ENCODE data around the gene APBB1IP. TPM values are rescaled to one million over a fixed set of nuclear protein-coding genes. Genes with fewer than 3 reads are reported as not detected.

The APBB1IP gene
- polyA plus RNA-seq, 1 experiment = 0.04 TPM

- no peak for TF ChIP-seq CTCF (IDR thresholded peaks at IDR 0.05; ENCODE audit: low read depth, low read length)
- ChIA-PET POLR2A (no interaction called here), CTCF (no interaction called here)
- Histone ChIP-seq H3K27me3 (ENCODE audit: control insufficient read depth, insufficient read depth, low read length) (no peaks in the 10 kb centered on the region), H3K27ac (ENCODE audit: low read depth, low read length) (no peak overlapping the region), H3K9me3 (ENCODE audit: control insufficient read depth, insufficient read depth, low read length) (peaks cover 6% of the 10 kb centered on the region; the same call in 1 of the 2 replicates), H3K4me3 (ENCODE audit: low read depth, low read length) (no peak overlapping the region)
- no peak for DNase-seq (ENCODE audit: low read depth, low spot score)
These were observed 29.2 kb upstream of the APBB1IP start for GRCh38 chr10:26408858-26409494.

DNA sequence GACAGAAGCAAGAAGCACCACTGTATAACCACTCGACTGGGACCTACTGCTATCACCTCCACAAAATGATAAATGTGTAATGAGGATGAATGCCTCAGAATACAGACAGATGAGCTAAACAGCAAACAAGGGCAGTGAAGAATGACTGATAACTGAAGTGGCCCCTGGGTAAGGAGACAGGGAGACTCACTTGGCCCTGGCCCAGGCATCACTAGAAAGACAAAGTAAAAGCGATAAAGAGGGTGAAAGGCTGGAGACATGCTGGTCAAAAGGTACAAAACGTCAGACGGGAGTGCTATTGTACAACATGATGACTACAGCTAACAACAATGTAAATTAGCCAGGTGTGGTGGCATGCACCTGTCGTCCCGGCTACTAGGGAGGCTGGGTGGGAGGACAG, 27.8 kb upstream of the APBB1IP start:
- Histone ChIP-seq H3K27me3 (ENCODE audit: control insufficient read depth, insufficient read depth, low read length) (no peaks in the 10 kb centered on the region), H3K9me3 (ENCODE audit: control insufficient read depth, insufficient read depth, low read length) (peaks cover 10% of the 10 kb centered on the region; the same call in 1 of the 2 replicates), H3K27ac (ENCODE audit: low read depth, low read length) (no peak overlapping the region), H3K4me3 (ENCODE audit: low read depth, low read length) (no peak overlapping the region)
- no peak for TF ChIP-seq CTCF (IDR thresholded peaks at IDR 0.05; ENCODE audit: low read depth, low read length)
- ChIA-PET CTCF (no interaction called here), POLR2A (no interaction called here)
- no peak for DNase-seq (ENCODE audit: low read depth, low spot score)

DNA sequence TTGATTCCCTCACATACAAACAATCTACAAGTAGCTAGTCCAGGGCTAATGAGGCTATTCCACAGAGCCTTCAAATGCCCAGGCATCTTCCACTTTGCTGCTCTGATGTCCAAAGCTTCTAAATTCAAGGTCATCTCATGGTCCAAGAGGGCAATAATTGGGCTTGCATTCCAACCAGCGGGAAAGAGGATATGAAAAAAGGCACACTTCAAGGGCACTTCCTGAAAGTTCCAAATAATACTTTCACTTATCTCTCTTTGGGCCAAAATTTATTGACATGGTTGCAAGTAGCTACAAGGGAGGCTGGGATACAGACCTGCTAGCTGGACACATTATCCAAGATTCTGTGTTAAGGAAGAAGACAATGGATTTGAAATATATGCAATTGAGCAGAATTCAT, 25.2 kb upstream of the APBB1IP start:
- DNase-seq (ENCODE audit: low read depth, low spot score) = no peak
- Histone ChIP-seq H3K27ac (ENCODE audit: low read depth, low read length) (no peak overlapping the region), H3K27me3 (ENCODE audit: control insufficient read depth, insufficient read depth, low read length) (no peaks in the 10 kb centered on the region), H3K9me3 (ENCODE audit: control insufficient read depth, insufficient read depth, low read length) (peaks cover 15% of the 10 kb centered on the region; the same call in 1 of the 2 replicates), H3K4me3 (ENCODE audit: low read depth, low read length) (no peak overlapping the region)
- ChIA-PET POLR2A (no interaction called here), CTCF (no interaction called here)
- TF ChIP-seq CTCF (IDR thresholded peaks at IDR 0.05; ENCODE audit: low read depth, low read length) = no peak

DNA sequence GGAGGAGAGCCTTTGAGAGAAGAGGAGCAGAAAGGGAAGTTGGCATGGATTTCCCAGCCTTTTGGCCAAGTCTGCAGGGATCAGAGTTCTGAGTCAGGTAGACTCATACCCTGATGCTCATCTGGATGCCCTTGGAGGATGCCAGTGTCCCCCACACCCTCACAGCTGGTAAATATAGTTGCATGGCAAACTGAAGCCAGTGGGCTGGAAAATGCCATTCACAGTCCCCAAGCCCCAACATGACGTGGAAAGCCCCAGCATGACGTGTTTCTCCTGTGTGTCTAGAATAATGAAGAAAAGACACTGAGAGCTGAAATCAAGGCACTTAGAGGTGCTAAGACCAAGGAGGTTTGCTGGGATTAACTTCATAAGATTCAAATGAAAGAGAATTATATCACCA, 24.8 kb upstream of the APBB1IP start:
- H3K9me3 ChIP-seq (ENCODE audit: control insufficient read depth, insufficient read depth, low read length) = peaks cover 15% of the 10 kb centered on the region; the same call in 1 of the 2 replicates
- CTCF ChIA-PET = no interaction called here
- H3K4me3 ChIP-seq (ENCODE audit: low read depth, low read length) = no peak overlapping the region
- POLR2A ChIA-PET = no interaction called here
- H3K27me3 ChIP-seq (ENCODE audit: control insufficient read depth, insufficient read depth, low read length) = no peaks in the 10 kb centered on the region
- TF ChIP-seq CTCF (IDR thresholded peaks at IDR 0.05; ENCODE audit: low read depth, low read length) = no peak
- H3K27ac ChIP-seq (ENCODE audit: low read depth, low read length) = no peak overlapping the region
- no peak for DNase-seq (ENCODE audit: low read depth, low spot score)

- Histone ChIP-seq H3K27ac (ENCODE audit: low read depth, low read length) (no peak overlapping the region), H3K4me3 (ENCODE audit: low read depth, low read length) (no peak overlapping the region), H3K27me3 (ENCODE audit: control insufficient read depth, insufficient read depth, low read length) (no peaks in the 10 kb centered on the region), H3K9me3 (ENCODE audit: control insufficient read depth, insufficient read depth, low read length) (peaks cover 9% of the 10 kb centered on the region; the same call in 1 of the 2 replicates)
- POLR2A ChIA-PET = no interaction called here
- DNase-seq (ENCODE audit: low read depth, low spot score) = no peak
- no peak for TF ChIP-seq CTCF (IDR thresholded peaks at IDR 0.05; ENCODE audit: low read depth, low read length)
- CTCF ChIA-PET = no interaction called here
These were observed 21.0 kb upstream of the APBB1IP start for GRCh38 chr10:26417136-26417535.
